Type B pancreatic cell (in vitro differentiated cells): ENCODE measurements around the gene MUC4. TPM values are rescaled to one million over a fixed set of nuclear protein-coding genes. Genes with fewer than 3 reads are reported as not detected.
"Not testable (repeated sequence)": the region's sequence is repeated elsewhere in the genome, so short reads cannot be mapped to it uniquely, and the experiment has no call there.

Experiments
- DNase-seq: peaks from one replicate; pipeline ENCODE4 v3.0.0; 2021; ENCODE audit warnings: mixed read lengths; ENCODE audit not compliant: unreplicated experiment; ENCODE audit errors: extremely low spot score
- H3K27ac Mint-ChIP-seq: 2 replicates; pipeline ENCODE4 v1.8.0; 2021; ENCODE audit warnings: mild to moderate bottlenecking, mixed read lengths
- H3K27me3 Mint-ChIP-seq: 2 replicates; pipeline ENCODE4 v1.8.0; 2021; ENCODE audit warnings: mixed read lengths
- H3K36me3 Mint-ChIP-seq: 2 replicates; pipeline ENCODE4 v1.8.0; 2021; ENCODE audit warnings: mixed read lengths
- H3K4me1 Mint-ChIP-seq: one replicate; pipeline ENCODE4 v1.8.0; 2021; ENCODE audit warnings: mixed read lengths; ENCODE audit not compliant: unreplicated experiment
- H3K4me3 Mint-ChIP-seq: 2 replicates; pipeline ENCODE4 v1.8.0; 2021; ENCODE audit warnings: mild to moderate bottlenecking, mixed read lengths
- H3K9me3 Mint-ChIP-seq: 2 replicates; pipeline ENCODE4 v1.8.0; 2021; ENCODE audit warnings: mixed read lengths
- total RNA-seq: library from RNA; stranded (reverse); gene quantifications from 2 replicates; pipeline ENCODE4 v1.2.1, GENCODE V29; 2021; ENCODE audit warnings: low replicate concordance
- TF ChIP-seq, protein P1 (sequence below): fragments of 200-600 bp; sonication (generic); conservative IDR thresholded peaks from 2 replicates; pipeline ENCODE4 v1.5.0; 2021; ENCODE audit warnings: antibody characterized with exemption, mild to moderate bottlenecking

MUC4 gene
- total RNA-seq, 1 donor from 2014 or later = 2.4 TPM

DNA sequence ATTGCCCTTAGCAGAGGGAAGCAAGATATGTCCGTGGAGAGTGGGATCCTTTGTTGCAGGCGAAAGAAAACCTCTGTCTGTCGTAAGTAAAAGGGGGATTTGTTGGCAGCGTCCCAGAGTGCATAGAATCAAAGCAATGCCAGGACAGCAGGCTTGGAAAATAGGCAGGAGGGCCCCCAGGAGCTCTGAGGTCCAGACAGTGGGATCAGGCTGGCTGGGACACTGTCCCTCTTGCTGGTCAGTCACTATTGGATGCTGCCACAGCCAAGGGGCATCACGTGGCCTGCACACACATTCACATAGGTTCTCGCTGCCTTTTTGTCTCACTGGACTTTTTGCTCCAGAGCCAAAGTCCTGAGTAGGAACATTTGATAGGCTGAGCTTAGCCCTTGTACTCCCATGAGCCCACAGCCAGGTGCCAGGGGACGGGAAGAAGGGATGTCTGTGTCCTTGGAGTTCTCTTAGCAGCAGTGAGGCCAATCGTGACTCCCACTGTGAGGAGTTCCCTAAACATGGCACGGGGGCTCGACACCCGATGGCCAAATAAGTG is 80.3 kb downstream of the MUC4 start:
- Mint-ChIP-seq H3K4me1 (peaks cover 15% of the 10 kb centered on the region), H3K27ac (no peak overlapping the region), H3K27me3 (no peaks in the 10 kb centered on the region), H3K36me3 (no peaks in the 10 kb centered on the region), H3K9me3 (no peaks in the 10 kb centered on the region), H3K4me3 (no peak overlapping the region)
- TF ChIP-seq, protein P1, sequence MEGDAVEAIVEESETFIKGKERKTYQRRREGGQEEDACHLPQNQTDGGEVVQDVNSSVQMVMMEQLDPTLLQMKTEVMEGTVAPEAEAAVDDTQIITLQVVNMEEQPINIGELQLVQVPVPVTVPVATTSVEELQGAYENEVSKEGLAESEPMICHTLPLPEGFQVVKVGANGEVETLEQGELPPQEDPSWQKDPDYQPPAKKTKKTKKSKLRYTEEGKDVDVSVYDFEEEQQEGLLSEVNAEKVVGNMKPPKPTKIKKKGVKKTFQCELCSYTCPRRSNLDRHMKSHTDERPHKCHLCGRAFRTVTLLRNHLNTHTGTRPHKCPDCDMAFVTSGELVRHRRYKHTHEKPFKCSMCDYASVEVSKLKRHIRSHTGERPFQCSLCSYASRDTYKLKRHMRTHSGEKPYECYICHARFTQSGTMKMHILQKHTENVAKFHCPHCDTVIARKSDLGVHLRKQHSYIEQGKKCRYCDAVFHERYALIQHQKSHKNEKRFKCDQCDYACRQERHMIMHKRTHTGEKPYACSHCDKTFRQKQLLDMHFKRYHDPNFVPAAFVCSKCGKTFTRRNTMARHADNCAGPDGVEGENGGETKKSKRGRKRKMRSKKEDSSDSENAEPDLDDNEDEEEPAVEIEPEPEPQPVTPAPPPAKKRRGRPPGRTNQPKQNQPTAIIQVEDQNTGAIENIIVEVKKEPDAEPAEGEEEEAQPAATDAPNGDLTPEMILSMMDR = no peak
- no peak for DNase-seq

DNA sequence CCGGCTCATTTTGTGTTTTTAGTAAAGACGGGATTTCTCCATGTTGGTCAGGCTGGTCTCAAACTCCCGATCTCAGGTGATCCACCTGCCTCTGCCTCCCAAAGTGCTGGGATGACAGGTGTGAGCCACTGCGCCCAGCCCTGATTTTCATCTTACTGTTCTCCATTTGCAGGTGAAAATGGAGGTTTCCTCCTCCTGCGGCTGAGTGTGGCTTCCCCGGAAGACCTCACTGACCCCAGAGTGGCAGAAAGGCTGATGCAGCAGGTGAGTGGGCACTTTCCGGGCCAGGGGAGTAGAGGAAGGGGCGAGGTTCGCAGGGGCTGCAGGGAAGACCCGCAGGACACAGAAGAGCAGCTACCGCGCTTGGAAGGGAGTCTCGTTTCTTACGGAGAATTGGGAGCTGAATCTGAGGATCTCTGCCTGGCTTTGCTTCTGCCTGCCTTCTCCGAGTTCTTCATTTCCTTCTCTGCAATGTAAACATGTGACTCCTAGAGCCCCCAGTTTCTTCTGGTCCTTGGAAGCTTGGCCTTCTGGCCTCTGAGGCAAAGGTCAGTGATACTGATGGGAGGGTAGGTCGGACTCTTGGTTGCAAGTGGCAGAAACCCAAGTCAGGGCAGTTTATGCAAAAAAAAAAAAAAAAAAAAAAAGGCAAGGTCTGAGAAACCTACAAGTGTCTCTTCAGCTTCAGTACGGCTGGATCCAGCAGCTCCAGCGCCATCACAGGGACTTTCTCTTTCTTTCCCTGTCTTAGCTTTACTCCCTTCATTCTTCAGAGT is 82.1 kb downstream of the MUC4 start:
- H3K36me3 Mint-ChIP-seq = no peaks in the 10 kb centered on the region
- no peaks in the 10 kb centered on the region for H3K9me3 Mint-ChIP-seq
- H3K4me3 Mint-ChIP-seq = no peak overlapping the region
- no peak for DNase-seq
- no peak overlapping the region for H3K27ac Mint-ChIP-seq
- no peaks in the 10 kb centered on the region for H3K27me3 Mint-ChIP-seq
- peaks cover 15% of the 10 kb centered on the region for H3K4me1 Mint-ChIP-seq
- TF ChIP-seq, protein P1 = no peak

- DNase-seq, H3K4me3 Mint-ChIP-seq, H3K27me3 Mint-ChIP-seq, H3K27ac Mint-ChIP-seq, H3K9me3 Mint-ChIP-seq, H3K36me3 Mint-ChIP-seq: not testable (repeated sequence)
- peaks cover 15% of the 10 kb centered on the region for H3K4me1 Mint-ChIP-seq
These were observed 82.9 kb downstream of the MUC4 start for GRCh38 chr3:195728789-195729188.

- DNase-seq = no peak
- H3K36me3 Mint-ChIP-seq = no peaks in the 10 kb centered on the region
- no peak overlapping the region for H3K4me3 Mint-ChIP-seq
- no peaks in the 10 kb centered on the region for H3K9me3 Mint-ChIP-seq
- H3K27ac Mint-ChIP-seq = no peak overlapping the region
- no peaks in the 10 kb centered on the region for H3K27me3 Mint-ChIP-seq
- H3K4me1 Mint-ChIP-seq = peaks cover 6% of the 10 kb centered on the region
- TF ChIP-seq, protein P1 = no peak
These were observed 84.0 kb downstream of the MUC4 start for GRCh38 chr3:195727606-195728195.

- H3K27ac Mint-ChIP-seq, H3K4me1 Mint-ChIP-seq, DNase-seq: not testable (repeated sequence)
These were observed 85.6 kb downstream of the MUC4 start for GRCh38 chr3:195725916-195726740.

DNA sequence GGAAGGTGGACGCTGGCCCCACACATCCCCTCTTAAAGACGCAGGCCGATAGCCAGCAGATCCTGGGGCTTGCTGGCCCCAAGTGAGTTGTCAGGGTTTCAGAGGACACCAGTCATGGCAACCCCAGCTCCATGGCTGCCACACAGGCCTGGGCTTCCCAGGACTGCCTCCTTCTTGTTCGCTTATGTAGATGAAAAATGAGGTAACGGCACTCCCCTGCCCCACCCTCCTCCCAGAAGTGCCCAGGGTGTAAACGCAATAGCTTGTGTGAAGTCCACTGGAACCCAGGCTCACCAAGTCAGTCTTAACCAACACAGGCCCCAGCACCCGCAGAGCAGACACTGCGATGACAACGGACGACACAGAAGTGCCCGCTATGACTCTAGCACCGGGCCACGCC is 87.4 kb downstream of the MUC4 start:
- not testable (repeated sequence) for H3K27me3 Mint-ChIP-seq, H3K4me3 Mint-ChIP-seq, H3K9me3 Mint-ChIP-seq, DNase-seq, H3K36me3 Mint-ChIP-seq, H3K27ac Mint-ChIP-seq
- peaks cover 16% of the 10 kb centered on the region for H3K4me1 Mint-ChIP-seq

More at GRCh38 chr3:195725916-195726740, 85.6 kb downstream of the MUC4 start:
- not testable (repeated sequence) for H3K9me3 Mint-ChIP-seq, H3K4me3 Mint-ChIP-seq, H3K36me3 Mint-ChIP-seq, H3K27me3 Mint-ChIP-seq

- not testable (repeated sequence) for H3K9me3 Mint-ChIP-seq, H3K4me3 Mint-ChIP-seq, H3K27me3 Mint-ChIP-seq, H3K27ac Mint-ChIP-seq, H3K36me3 Mint-ChIP-seq, DNase-seq
- peaks cover 22% of the 10 kb centered on the region for H3K4me1 Mint-ChIP-seq
These were observed 88.8 kb downstream of the MUC4 start for GRCh38 chr3:195722996-195723345.

GRCh38 chr3:195722139-195722995 is 89.4 kb downstream of the MUC4 start:
- peaks cover 19% of the 10 kb centered on the region for H3K4me1 Mint-ChIP-seq
- H3K9me3 Mint-ChIP-seq = not testable (repeated sequence)

DNA sequence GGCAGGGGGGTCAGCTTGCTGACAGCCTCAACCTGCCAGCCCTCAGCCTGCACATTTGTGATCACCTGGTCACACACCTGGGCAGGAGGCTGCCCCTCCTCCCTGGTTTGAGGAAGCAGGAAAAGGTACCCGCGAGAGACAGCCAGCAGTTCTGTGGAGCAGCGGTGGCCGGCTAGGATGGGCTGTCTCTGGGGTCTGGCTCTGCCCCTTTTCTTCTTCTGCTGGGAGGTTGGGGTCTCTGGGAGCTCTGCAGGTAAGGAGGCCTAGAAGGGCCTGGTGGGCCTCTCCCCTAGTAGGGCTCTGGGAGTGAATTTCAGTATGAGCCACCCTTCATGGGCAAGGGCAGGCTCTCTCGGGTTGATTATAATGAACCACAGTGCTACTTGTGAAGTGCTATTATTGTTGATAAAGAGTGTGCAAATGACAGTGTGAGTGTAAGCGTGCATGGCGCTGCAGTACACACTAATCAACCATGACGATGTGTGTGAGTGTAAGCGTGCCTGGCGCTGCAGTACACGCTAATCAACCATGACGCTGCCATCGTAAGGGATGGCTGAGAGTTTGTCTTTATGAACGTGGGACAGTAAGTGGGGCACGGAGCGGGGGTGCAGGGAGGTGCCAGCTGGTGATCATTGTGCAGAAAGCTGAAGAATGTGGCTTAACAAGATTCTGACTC is 90.8 kb downstream of the MUC4 start, which contains the start of gene MUC20:
Gene MUC20 (plus strand): TSS at position 148 of the 676 bp plus-strand sequence. CDS start 30 bp downstream, at position 178.
- Mint-ChIP-seq H3K4me1 (peaks cover 21% of the 10 kb centered on the region), H3K4me3 (peak within 1 kb of the TSS; percentile 79), H3K27ac (peak within 1 kb of the TSS; percentile 100)
- not testable (repeated sequence) for H3K27me3 Mint-ChIP-seq, H3K9me3 Mint-ChIP-seq, DNase-seq, H3K36me3 Mint-ChIP-seq

More at GRCh38 chr3:195722139-195722995, 89.4 kb downstream of the MUC4 start:
- H3K4me3 Mint-ChIP-seq, DNase-seq, H3K36me3 Mint-ChIP-seq, H3K27me3 Mint-ChIP-seq: not testable (repeated sequence)
- H3K27ac Mint-ChIP-seq = peak overlapping the region; percentile 70
